ENCODE results near the gene CENPV.

GRCh38 chr17:16383772-16384287, 30.6 kb upstream of the CENPV start:
- TF ChIP-seq POLR2A (IDR thresholded peaks at IDR 0.05; ENCODE audit: low read depth, low read length) (no peak), CTCF (IDR thresholded peaks at IDR 0.05 in 2 of 3, conservative IDR thresholded peaks at IDR 0.05 in 1 of 3; ENCODE audit: control insufficient read depth in 2 of 3, extremely low read depth in 1 of 3, insufficient read depth in 1 of 3, low read depth in 3 of 3, low read length in 3 of 3) (no peak), RAD21 (IDR thresholded peaks at IDR 0.05; ENCODE audit: insufficient read depth, low read depth, low read length) (no peak), POLR2AphosphoS5 (IDR thresholded peaks at IDR 0.05; ENCODE audit: low read length) (no peak), BRCA1 (IDR thresholded peaks at IDR 0.05; ENCODE audit: low read depth, low read length) (no peak), SMAD5 (IDR thresholded peaks at IDR 0.05; ENCODE audit: low read depth) (no peak), NFYA (IDR thresholded peaks at IDR 0.05; ENCODE audit: borderline replicate concordance, low read depth, low read length) (no peak), HDAC2 (IDR thresholded peaks at IDR 0.05) (no peak)
